ENCODE results near the gene FILIP1L.
A peak's percentile ranks its signal among the peaks of the same experiment; 100 is the strongest.

FILIP1L gene

DNA sequence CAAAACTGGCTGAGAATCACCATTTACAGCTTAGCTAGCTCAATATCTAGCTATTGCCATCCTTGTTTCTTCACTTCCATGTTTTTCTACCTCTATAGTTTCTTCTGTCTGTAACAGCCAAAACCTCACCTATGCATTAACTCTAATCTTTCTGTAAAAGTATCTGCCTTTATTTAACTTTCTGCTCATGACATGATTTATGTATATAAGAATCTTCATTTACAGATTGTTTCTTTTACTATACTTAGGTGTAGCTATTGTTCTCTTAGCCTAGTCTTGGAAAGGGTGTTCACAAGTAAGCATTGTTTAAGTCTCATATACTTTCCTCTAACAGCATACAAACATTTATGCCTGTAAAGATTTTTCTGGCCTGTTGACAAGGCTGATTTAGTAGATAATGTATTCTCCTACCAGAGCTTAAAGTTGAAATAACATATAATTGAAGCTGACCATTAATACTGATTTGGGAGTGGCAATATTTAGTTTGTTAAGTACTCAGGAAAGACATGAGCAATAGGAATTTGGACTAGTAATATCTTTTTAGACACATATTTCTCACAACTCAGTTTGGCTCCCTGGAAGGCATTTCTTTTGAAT, 9.4 kb downstream of the FILIP1L start:
- Histone ChIP-seq H3K4me1 (ENCODE audit: insufficient read depth, low read length) (peaks cover 24% of the 10 kb centered on the region), H4K20me1 (ENCODE audit: insufficient read depth, low read length) (no peaks in the 10 kb centered on the region), H3K36me3 (ENCODE audit: insufficient read depth, low read length) (no peaks in the 10 kb centered on the region), H3K9me3 (ENCODE audit: insufficient read depth, low read length, severe bottlenecking) (no peaks in the 10 kb centered on the region), H3K9ac (ENCODE audit: low read depth, low read length) (no peak overlapping the region), H3K27me3 (ENCODE audit: insufficient read depth, low read length, poor library complexity) (no peaks in the 10 kb centered on the region), H3K27ac (ENCODE audit: low read length) (peak overlapping the region; percentile 53; the same call in 1 of the 2 replicates), H2AFZ (ENCODE audit: low read depth, low read length) (0 out of 2 replicates have a peak overlapping the region, but pooled peaks have one; percentile 31), H3K79me2 (ENCODE audit: insufficient read depth, low read length) (no peaks in the 10 kb centered on the region), H3K4me3 (ENCODE audit: low read depth in 1 of 2, low read length in 2 of 2) (no peak overlapping the region), H3K4me2 (ENCODE audit: insufficient read depth, low read length) (no peak overlapping the region)
- ATAC-seq (ENCODE audit: insufficient read depth, low read depth), result no peak
- no peak for DNase-seq
- TF ChIP-seq EZH2 (IDR thresholded peaks at IDR 0.05; ENCODE audit: borderline replicate concordance, low read depth, low read length, severe bottlenecking), result no peak
- TF ChIP-seq, protein P1, sequence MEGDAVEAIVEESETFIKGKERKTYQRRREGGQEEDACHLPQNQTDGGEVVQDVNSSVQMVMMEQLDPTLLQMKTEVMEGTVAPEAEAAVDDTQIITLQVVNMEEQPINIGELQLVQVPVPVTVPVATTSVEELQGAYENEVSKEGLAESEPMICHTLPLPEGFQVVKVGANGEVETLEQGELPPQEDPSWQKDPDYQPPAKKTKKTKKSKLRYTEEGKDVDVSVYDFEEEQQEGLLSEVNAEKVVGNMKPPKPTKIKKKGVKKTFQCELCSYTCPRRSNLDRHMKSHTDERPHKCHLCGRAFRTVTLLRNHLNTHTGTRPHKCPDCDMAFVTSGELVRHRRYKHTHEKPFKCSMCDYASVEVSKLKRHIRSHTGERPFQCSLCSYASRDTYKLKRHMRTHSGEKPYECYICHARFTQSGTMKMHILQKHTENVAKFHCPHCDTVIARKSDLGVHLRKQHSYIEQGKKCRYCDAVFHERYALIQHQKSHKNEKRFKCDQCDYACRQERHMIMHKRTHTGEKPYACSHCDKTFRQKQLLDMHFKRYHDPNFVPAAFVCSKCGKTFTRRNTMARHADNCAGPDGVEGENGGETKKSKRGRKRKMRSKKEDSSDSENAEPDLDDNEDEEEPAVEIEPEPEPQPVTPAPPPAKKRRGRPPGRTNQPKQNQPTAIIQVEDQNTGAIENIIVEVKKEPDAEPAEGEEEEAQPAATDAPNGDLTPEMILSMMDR (IDR thresholded peaks at IDR 0.05; ENCODE audit: borderline replicate concordance, extremely low read depth, low read length, poor library complexity, severe bottlenecking), result no peak

DNA sequence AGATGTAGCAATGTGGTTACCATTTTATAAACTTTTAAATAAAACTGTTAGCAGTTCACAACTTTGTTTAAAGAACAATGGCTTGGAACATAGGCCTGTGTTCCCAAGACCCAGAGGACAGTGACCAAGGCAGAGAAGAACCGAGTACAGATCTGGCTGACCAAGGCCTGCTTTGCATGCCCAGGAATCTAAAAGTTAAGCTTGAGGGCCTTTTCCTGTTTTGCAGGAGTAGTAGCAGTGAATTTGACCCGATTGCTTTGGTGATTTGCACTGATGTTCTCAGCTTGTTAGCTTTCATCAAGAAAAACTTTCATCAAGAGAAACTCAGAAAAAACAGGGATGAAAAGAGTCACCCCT, 9.9 kb downstream of the FILIP1L start:
- Histone ChIP-seq H3K4me2 (ENCODE audit: insufficient read depth, low read length) (no peak overlapping the region), H2AFZ (ENCODE audit: low read depth, low read length) (no peak overlapping the region)

DNA sequence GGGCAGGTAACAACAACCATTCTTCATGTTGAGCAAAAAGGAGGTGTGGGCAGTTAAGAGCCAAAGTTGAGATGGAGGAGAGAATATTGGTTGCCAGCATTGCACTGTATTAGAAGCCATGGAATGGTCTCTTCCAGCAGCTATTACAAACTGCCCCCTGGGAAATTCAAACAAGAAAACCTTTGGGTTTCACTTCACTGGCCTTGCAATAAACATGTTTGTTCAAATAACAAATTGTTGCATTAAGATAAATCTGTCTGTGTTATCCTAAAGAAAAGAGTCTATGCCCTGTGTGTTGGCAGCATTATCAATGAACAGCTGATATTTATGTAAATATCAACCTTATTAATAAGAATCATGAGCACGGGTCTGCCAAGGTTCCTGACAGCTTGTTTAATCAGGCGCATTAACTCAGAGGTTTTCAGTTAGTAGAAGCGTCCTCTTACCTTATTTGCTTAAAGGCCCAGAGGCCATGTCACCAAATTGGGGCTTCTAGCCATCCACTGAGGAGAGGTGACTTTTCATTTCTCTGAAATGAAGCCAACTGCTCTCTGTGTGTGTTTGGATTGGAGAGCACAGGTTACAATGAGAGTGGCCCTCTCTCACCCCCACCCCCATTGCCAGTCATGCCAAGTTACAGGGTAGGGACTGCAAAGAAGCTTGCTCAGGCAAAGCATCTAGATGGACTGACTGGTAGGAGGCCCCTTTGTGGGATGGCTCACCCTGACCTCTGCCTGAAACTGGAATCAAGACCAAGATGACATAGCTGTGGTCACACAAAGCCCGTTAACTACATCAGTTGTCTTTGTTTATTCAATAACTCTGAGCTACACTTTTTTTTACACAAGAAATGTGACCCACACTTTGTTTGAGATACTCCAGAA, 10.5 kb downstream of the FILIP1L start:
- Histone ChIP-seq H3K79me2 (ENCODE audit: insufficient read depth, low read length) (no peaks in the 10 kb centered on the region), H2AFZ (ENCODE audit: low read depth, low read length) (no peak overlapping the region), H3K27me3 (ENCODE audit: insufficient read depth, low read length, poor library complexity) (no peaks in the 10 kb centered on the region), H3K9ac (ENCODE audit: low read depth, low read length) (no peak overlapping the region), H3K36me3 (ENCODE audit: insufficient read depth, low read length) (no peaks in the 10 kb centered on the region), H3K27ac (ENCODE audit: low read length) (peak overlapping the region; percentile 18; the same call in 1 of the 2 replicates), H3K4me1 (ENCODE audit: insufficient read depth, low read length) (peaks cover 24% of the 10 kb centered on the region), H3K9me3 (ENCODE audit: insufficient read depth, low read length, severe bottlenecking) (no peaks in the 10 kb centered on the region), H3K4me3 (ENCODE audit: low read depth in 1 of 2, low read length in 2 of 2) (no peak overlapping the region), H4K20me1 (ENCODE audit: insufficient read depth, low read length) (no peaks in the 10 kb centered on the region), H3K4me2 (ENCODE audit: insufficient read depth, low read length) (no peak overlapping the region)
- ATAC-seq (ENCODE audit: insufficient read depth, low read depth) (no peak), DNase-seq (no peak)
- TF ChIP-seq EZH2 (IDR thresholded peaks at IDR 0.05; ENCODE audit: borderline replicate concordance, low read depth, low read length, severe bottlenecking), result no peak
- TF ChIP-seq, protein P1 (IDR thresholded peaks at IDR 0.05; ENCODE audit: borderline replicate concordance, extremely low read depth, low read length, poor library complexity, severe bottlenecking), result no peak

More for the DNA sequence above, 9.9 kb downstream of the FILIP1L start:
- Histone ChIP-seq H4K20me1 (ENCODE audit: insufficient read depth, low read length) (no peaks in the 10 kb centered on the region), H3K27ac (ENCODE audit: low read length) (no peak overlapping the region), H3K27me3 (ENCODE audit: insufficient read depth, low read length, poor library complexity) (no peaks in the 10 kb centered on the region), H3K9ac (ENCODE audit: low read depth, low read length) (no peak overlapping the region), H3K79me2 (ENCODE audit: insufficient read depth, low read length) (no peaks in the 10 kb centered on the region), H3K36me3 (ENCODE audit: insufficient read depth, low read length) (no peaks in the 10 kb centered on the region), H3K4me3 (ENCODE audit: low read depth in 1 of 2, low read length in 2 of 2) (no peak overlapping the region), H3K4me1 (ENCODE audit: insufficient read depth, low read length) (peaks cover 24% of the 10 kb centered on the region), H3K9me3 (ENCODE audit: insufficient read depth, low read length, severe bottlenecking) (no peaks in the 10 kb centered on the region)
- ATAC-seq (ENCODE audit: insufficient read depth, low read depth) (no peak), DNase-seq (no peak)
- no peak for TF ChIP-seq EZH2 (IDR thresholded peaks at IDR 0.05; ENCODE audit: borderline replicate concordance, low read depth, low read length, severe bottlenecking)

DNA sequence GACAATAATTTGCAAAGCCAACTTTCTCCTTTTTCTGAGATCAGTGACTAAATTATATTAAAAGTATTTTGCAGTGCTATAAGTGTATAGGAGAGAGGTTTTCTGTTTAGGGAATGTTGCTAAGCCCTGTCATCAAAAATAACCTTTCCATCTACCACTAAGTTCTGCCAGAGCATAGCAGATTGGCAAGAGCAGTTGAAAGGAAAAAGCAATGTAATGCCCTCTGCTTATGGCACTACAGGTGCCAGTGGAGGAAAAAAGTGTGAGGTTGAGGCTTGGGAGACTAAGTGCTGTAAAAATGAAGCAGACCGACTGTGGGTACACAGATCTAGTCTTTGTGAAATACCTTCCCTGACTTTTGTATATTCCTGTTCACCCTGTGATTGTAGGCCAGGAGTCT, 11.5 kb downstream of the FILIP1L start:
- DNase-seq, result no peak
- H3K4me3 ChIP-seq (ENCODE audit: low read depth in 1 of 2, low read length in 2 of 2), result no peak overlapping the region
- H2AFZ ChIP-seq (ENCODE audit: low read depth, low read length), result no peak overlapping the region
- TF ChIP-seq EZH2 (IDR thresholded peaks at IDR 0.05; ENCODE audit: borderline replicate concordance, low read depth, low read length, severe bottlenecking), result no peak
- TF ChIP-seq, protein P1 (IDR thresholded peaks at IDR 0.05; ENCODE audit: borderline replicate concordance, extremely low read depth, low read length, poor library complexity, severe bottlenecking), result no peak
- H3K9me3 ChIP-seq (ENCODE audit: insufficient read depth, low read length, severe bottlenecking), result no peaks in the 10 kb centered on the region
- no peak overlapping the region for H3K27ac ChIP-seq (ENCODE audit: low read length)
- H3K9ac ChIP-seq (ENCODE audit: low read depth, low read length), result no peak overlapping the region
- H3K79me2 ChIP-seq (ENCODE audit: insufficient read depth, low read length), result no peaks in the 10 kb centered on the region
- H4K20me1 ChIP-seq (ENCODE audit: insufficient read depth, low read length), result no peaks in the 10 kb centered on the region
- H3K36me3 ChIP-seq (ENCODE audit: insufficient read depth, low read length), result no peaks in the 10 kb centered on the region
- ATAC-seq (ENCODE audit: insufficient read depth, low read depth), result no peak
- no peaks in the 10 kb centered on the region for H3K27me3 ChIP-seq (ENCODE audit: insufficient read depth, low read length, poor library complexity)
- H3K4me1 ChIP-seq (ENCODE audit: insufficient read depth, low read length), result peaks cover 24% of the 10 kb centered on the region
- no peak overlapping the region for H3K4me2 ChIP-seq (ENCODE audit: insufficient read depth, low read length)
